ENCODE measurements around the gene PRSS33. TPM values are rescaled to one million over a fixed set of nuclear protein-coding genes. Genes with fewer than 3 reads are reported as not detected.
A peak's percentile ranks its signal among the peaks of the same experiment; 100 is the strongest.

PRSS33 gene
- total and polyA plus RNA-seq, 9 of the 15 experiments (the other 6 are each of a cell fraction or from before 2014, with no cell fraction given), result not detected

DNA sequence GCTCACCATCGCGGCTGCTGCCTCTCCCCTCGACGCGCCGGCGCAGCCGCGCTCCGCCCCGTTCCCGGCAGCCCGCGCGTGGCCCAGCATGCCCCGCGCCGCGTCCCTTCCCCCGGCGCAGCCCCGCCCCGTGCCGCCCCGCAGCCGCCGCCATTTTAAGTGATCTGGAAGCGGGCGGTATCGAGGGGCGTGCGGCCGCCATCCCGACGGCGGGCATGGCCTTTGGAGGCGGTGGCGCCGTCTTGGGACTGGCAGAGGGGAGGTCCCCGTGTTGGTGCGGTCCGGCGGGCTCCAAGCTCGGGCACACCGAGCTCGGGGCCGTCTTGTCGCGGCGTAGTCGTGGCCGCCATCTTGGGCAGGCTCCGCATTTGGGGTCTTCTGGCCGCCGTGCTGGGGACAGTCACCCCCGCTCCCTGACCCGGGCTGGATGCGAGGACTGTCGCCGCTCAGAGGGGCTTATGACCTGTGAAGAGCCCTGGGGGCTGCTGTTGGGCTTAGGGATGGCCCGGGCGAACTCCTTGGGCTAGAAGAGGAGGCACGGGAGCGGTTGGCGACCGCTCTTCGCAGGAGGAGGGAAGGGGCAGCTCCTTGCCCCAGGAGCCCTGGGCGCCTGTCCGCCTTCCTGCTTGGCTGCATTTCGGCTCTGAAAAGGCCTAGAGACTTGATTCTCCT is 10.0 kb downstream of the PRSS33 start, which contains the start of gene ELOB (continued):
- TF ChIP-seq, protein P1, sequence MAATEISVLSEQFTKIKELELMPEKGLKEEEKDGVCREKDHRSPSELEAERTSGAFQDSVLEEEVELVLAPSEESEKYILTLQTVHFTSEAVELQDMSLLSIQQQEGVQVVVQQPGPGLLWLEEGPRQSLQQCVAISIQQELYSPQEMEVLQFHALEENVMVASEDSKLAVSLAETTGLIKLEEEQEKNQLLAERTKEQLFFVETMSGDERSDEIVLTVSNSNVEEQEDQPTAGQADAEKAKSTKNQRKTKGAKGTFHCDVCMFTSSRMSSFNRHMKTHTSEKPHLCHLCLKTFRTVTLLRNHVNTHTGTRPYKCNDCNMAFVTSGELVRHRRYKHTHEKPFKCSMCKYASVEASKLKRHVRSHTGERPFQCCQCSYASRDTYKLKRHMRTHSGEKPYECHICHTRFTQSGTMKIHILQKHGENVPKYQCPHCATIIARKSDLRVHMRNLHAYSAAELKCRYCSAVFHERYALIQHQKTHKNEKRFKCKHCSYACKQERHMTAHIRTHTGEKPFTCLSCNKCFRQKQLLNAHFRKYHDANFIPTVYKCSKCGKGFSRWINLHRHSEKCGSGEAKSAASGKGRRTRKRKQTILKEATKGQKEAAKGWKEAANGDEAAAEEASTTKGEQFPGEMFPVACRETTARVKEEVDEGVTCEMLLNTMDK (IDR thresholded peaks at IDR 0.05; ENCODE audit: borderline replicate concordance, insufficient read depth, low read depth, low read length, poor library complexity, severe bottlenecking), result no peak
- TF ChIP-seq POLR3G (IDR thresholded peaks at IDR 0.05; ENCODE audit: extremely low read depth, insufficient read length, insufficient replicate concordance) (no peak), FOS (IDR thresholded peaks at IDR 0.05; ENCODE audit: extremely low read depth, insufficient read length) (no peak), HMGN3 (IDR thresholded peaks at IDR 0.05; ENCODE audit: borderline replicate concordance, extremely low read depth, insufficient read length, low read depth, low read length) (no peak), SETDB1 (IDR thresholded peaks at IDR 0.05; ENCODE audit: low read length) (peak; percentile 60), SUPT5H (IDR thresholded peaks at IDR 0.05) (peak; percentile 90), CBX8 (IDR thresholded peaks at IDR 0.05; ENCODE audit: borderline replicate concordance, extremely low read depth, low read depth, low read length, poor library complexity, severe bottlenecking) (no peak), XRCC5 (IDR thresholded peaks at IDR 0.05; ENCODE audit: low read depth, low read length) (no peak), ZNF175 (CRISPR knock-in tag; IDR thresholded peaks at IDR 0.05; ENCODE audit: low read depth) (peak; percentile 80; the same call in 1 of the 2 replicates), MAFK (IDR thresholded peaks at IDR 0.05; ENCODE audit: low read length) (no peak), BRCA1 (IDR thresholded peaks at IDR 0.05) (no peak), BRCA1 (CRISPR knock-in tag; IDR thresholded peaks at IDR 0.05) (no peak), ZNF668 (CRISPR knock-in tag; IDR thresholded peaks at IDR 0.05) (no peak), E2F3 (CRISPR knock-in tag; IDR thresholded peaks at IDR 0.05) (0 out of 2 replicates have a peak, but pooled peaks have one; percentile 69), HDAC2 (IDR thresholded peaks at IDR 0.05) (no peak), TEAD2 (tag; IDR thresholded peaks at IDR 0.05) (no peak), POLR2B (IDR thresholded peaks at IDR 0.05; ENCODE audit: low read depth, partially characterized antibody) (peak; percentile 85), COPS2 (conservative IDR thresholded peaks at IDR 0.05) (no peak), ZNF140 (CRISPR knock-in tag; IDR thresholded peaks at IDR 0.05) (no peak), IFI16 (CRISPR knock-in tag; IDR thresholded peaks at IDR 0.05) (no peak)
- TF ChIP-seq, protein P2, sequence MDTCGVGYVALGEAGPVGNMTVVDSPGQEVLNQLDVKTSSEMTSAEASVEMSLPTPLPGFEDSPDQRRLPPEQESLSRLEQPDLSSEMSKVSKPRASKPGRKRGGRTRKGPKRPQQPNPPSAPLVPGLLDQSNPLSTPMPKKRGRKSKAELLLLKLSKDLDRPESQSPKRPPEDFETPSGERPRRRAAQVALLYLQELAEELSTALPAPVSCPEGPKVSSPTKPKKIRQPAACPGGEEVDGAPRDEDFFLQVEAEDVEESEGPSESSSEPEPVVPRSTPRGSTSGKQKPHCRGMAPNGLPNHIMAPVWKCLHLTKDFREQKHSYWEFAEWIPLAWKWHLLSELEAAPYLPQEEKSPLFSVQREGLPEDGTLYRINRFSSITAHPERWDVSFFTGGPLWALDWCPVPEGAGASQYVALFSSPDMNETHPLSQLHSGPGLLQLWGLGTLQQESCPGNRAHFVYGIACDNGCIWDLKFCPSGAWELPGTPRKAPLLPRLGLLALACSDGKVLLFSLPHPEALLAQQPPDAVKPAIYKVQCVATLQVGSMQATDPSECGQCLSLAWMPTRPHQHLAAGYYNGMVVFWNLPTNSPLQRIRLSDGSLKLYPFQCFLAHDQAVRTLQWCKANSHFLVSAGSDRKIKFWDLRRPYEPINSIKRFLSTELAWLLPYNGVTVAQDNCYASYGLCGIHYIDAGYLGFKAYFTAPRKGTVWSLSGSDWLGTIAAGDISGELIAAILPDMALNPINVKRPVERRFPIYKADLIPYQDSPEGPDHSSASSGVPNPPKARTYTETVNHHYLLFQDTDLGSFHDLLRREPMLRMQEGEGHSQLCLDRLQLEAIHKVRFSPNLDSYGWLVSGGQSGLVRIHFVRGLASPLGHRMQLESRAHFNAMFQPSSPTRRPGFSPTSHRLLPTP (IDR thresholded peaks at IDR 0.05; ENCODE audit: borderline replicate concordance, extremely low read depth, insufficient read length), result no peak
- TF ChIP-seq, protein P3, sequence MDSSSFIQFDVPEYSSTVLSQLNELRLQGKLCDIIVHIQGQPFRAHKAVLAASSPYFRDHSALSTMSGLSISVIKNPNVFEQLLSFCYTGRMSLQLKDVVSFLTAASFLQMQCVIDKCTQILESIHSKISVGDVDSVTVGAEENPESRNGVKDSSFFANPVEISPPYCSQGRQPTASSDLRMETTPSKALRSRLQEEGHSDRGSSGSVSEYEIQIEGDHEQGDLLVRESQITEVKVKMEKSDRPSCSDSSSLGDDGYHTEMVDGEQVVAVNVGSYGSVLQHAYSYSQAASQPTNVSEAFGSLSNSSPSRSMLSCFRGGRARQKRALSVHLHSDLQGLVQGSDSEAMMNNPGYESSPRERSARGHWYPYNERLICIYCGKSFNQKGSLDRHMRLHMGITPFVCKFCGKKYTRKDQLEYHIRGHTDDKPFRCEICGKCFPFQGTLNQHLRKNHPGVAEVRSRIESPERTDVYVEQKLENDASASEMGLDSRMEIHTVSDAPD (CRISPR knock-in tag; IDR thresholded peaks at IDR 0.05), result no peak

All from K562 (cell line).